Stimulated activated CD8-positive, alpha-beta memory T cell treated with anti-CD3 and anti-CD28 coated beads, Interleukin-15, amount 100 ng/mL, for 4 hours (primary cell): Measurements from ENCODE around the gene HOXC6.

ENCODE experiments used
- DNase-seq, 2 donors: peaks; one replicate each; pipeline ENCODE4 v3.0.0-alpha.2; 2020; ENCODE audit warnings: low read depth in 2 of 2

Gene HOXC6

DNA sequence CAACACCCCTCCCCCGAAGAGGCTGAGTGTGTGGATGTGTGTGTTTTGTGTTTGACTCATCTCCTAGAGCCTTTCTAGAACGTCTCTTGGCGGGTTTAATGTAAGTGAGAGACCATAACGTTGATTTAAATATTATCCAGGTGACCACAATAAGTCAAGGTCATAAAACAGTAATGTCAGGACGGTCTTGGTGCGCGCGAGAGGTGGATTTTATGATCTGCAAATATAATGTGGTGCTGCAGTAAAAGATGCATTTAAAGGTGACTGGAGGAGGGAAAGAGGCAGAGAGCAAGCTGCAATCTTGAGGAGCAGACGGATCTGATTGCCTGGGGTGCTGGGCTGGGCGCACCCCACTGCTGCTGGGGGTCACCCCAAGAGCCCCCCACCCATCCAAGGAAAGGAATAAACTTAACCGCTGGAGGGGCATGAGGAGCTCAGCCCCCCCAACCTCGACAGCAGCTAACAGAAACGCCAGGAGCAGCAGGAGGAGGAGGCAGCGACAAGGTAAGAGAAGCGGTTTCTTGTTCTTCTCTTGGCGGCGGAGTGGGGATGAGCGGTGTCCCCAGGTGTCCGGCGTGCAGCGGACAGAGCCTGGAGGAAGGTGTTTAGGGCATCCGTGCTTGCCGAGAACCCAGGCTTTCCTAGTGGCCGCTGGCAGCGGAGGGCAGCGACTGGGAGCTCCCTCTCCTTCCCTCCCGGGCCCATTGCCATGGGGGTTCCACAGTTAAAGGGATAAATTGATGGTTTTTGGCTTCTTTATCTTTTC is 37.7 kb upstream of the HOXC6 start:
- DNase-seq, result no peak

DNA sequence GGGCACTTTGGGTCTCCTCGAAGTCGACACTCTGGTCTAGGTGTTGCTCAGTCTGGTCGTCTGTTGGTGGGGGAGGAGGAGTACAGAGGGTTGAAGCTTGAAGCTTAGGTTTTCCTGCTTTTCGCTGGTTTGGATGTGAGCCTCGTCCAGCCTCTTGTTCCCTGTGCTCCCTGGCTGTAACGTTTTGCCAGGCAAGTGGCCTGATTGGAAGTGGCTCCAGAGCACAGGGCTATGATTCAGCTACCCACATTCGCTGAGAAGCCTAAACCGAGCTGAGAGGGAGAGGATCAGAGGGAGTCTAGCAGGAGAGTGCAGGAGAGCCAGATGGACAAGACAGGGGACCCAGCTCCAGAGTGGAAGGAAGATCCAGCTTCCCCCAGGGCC is 37.2 kb upstream of the HOXC6 start:
- no peak for DNase-seq

DNA sequence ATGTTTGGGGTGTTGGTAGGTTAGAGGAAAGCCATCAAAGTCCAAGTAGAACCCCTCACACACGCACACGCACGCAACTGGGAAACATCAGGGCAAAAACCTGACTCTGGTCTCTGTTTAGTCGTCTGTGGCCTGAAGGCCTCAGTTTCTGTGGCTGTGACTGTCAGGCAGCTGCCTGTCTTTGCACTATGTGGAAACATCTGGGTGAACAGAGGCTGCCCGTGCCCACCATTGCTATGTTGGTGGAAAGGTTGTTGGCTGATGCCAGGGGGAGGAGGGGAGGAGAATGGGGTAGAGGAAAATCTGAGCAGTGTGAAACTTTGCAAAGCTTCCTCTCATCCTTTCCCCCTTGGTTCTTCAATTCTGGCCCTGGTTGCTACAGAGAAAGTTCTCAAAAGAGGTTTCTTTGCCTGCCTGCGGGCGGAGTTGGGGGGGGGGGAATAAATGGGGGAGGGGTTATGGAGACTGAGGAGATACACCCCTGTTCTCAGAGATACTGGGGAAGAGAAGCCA is 35.8 kb upstream of the HOXC6 start:
- DNase-seq, result no peak

DNA sequence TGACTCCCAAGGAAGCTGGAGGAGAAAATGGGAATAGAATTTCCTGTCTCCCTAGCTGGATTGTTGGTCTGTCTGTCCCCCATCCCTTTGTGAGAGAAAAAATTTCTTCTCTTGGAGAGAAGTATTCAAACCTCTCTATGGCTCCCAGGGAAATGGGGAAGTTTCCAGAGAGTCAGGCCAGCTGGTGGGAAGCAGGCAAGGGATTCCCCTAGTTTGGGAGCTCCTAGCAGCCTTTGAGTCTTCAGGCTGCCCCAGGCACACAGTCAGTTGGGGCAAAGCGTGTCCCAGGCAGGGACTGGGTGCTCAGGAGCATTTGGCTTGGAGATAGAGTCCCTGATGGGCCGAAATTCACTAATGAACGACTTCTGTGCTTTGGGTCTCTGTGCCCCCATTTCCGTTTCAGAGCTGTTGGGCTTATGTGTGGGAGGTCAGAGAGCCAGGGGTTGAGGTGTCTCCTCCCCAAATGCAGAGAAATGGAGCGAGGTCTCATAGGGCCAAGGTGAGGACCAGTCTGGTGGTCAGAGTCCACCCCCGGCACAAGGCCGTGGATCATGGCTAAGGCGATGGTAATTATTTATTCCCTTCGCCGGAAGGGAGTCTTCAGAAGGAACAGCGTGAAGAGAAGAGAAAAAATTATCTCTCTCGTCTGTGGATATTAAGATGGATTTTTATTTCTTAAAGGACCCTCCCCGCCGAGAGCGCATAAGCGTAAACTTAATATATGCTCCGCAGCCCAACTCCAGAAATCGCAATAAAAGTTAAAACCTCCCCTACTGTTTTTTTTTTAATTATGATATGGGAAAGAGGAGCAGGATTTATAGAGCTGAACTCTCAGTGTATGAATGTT is 34.9 kb upstream of the HOXC6 start:
- DNase-seq, result no peak

DNA sequence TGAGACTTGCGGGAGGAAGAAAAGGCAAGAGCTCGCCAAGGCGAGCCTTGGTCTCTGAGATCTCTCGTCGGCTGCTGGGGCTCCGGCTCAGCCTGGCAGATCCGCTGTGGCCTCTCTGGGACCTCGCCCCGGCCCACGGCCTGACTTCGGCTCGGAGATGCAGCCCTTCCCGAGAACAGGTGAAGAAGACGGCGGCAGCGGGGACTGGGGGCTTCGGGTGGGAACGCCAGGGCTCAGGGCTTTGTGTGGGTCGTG is 34.3 kb upstream of the HOXC6 start:
- no peak for DNase-seq

DNA sequence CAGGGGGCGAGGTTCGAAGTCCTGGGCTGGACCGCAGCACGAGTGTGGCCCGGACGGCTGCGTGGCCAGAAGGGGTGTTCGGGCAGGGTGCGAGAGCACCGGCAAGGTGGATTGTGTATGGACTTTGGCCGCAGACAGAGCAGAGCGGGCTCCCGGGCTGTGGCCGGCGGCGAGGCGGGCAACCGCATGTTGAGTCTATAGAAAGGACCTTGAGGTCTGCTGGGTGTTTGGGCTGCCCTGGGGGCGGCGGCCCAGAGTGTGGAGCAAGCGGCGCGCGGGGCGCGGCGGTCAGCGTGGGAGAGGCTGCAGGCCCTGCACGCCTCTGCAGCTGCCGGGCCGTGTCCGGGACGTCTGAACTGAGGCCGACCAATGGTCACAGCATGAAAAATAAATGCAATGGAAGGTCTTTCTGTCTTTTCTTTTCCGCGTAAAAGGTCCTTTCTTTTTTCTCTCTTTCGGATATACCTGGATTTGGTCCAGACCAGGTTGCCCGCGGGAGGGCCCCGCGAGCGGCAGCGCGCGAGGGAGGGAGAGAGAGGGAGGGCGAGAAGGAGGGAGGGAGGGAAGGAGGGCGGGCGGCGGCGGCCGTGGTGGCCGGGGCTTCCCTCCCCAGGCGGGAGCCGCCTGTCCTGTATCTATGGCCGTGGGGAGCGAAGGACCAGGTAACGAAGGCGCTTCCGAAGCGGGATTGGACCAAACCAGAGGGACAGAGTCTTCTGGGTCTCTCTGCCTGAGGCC is 33.8 kb upstream of the HOXC6 start:
- DNase-seq, result no peak

- no peak for DNase-seq
These were observed 33.2 kb upstream of the HOXC6 start for GRCh38 chr12:53995002-53995377.

GRCh38 chr12:53995378-53996239 is 32.6 kb upstream of the HOXC6 start:
- no peak for DNase-seq

DNA sequence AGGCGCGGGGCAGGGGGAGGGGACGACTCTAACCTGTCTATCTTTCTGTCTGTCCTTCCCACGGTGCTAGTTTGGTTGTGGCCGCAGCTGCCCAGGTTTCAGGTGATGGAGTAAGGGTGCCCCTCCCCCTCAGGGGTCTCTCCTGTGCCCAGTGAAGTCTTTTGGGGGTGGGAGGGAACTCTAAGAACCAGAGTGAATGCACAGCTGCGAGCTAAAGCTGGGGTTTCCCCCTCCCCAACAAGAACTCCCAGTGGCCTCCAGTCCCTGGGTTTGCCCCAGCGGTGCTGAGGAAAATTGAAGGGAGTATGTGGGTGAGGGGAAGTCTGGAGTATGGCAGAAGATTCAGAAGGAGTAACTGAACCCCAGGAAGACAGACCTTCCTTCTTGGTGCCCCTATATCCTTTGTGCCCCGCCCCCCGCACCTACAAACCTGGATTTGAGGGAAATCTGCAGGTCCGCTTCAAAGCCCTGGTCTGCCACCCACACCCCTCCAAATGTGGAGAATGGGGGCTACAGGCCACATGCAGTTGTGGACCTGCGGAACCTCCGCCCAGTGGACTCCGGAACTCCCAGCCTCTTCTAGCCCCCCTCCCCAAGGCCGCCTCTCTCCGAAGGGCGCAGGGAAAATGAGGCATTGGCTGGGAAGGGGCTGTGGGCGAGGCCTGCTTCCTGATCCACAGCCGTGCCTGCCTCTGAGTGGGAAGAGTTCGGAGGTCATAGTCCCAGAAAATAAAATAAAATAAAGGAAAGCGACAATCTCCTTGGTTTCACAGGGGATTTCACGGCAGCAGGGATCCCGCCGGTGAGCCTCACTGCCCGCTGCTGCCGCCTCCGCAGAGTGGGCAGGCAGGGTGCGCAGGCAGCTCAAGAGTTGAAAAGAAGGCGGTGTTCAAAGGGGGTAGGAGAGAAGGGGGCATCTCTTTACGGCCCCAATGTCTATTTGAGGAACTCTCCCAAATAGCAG is 31.7 kb upstream of the HOXC6 start:
- DNase-seq, result no peak

DNA sequence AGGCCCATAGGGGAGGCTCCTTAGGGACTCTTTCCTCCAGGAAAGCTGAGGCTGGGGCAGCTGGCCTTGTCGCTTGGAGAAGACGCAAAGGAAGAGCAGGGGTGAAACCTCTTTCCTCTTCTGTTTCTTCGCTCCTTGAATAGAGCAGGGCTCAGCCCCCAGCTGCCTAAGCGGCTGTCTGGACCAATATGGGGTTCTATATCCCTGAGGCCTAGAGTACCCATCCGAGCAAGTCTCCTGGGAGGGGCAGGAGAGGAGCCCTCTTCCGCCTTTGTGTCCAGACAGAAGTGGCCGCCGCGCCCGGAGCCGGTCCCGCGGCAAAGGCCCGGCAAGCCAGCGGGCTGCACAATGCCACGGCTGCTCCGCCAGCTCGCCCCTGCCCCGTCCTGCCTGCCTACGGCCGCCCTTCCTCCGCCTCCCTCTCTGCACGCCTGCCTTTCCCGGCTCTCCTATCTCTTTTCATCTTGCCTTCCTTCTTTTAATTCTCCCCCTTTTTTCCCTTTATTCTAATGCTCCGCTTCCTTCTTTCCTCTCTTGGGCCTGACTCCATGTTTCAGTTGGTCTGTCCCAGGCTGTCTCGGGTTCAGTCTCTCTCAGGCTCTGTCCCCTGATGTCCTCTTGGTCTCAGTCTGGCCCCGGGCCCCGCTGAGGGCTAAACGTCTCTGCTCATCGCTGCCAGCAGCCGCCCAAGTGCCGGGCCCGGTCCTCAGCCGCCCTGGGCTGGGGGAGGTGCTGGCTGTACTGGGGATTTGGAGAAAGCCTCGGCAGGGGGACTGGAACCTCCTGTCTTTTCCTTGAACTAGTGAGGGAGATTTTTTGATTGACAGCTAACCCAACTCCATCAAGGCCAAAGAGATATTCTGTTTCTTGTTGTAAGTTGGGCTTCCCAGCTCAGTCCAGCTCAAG is 30.8 kb upstream of the HOXC6 start:
- DNase-seq, result no peak

- DNase-seq, result no peak
These were observed 29.9 kb upstream of the HOXC6 start for GRCh38 chr12:53998110-53998899.

- no peak for DNase-seq
These were observed 29.4 kb upstream of the HOXC6 start for GRCh38 chr12:53998900-53999236.

- DNase-seq, result no peak
These were observed 28.6 kb upstream of the HOXC6 start for GRCh38 chr12:53999559-54000115.

- no peak for DNase-seq
These were observed 27.8 kb upstream of the HOXC6 start, which contains the start of gene HOXC9 for GRCh38 chr12:54000116-54001114. HOXC9 (plus strand) TSS chr12:54000161; CDS start chr12:54000189, 28 bp downstream.

DNA sequence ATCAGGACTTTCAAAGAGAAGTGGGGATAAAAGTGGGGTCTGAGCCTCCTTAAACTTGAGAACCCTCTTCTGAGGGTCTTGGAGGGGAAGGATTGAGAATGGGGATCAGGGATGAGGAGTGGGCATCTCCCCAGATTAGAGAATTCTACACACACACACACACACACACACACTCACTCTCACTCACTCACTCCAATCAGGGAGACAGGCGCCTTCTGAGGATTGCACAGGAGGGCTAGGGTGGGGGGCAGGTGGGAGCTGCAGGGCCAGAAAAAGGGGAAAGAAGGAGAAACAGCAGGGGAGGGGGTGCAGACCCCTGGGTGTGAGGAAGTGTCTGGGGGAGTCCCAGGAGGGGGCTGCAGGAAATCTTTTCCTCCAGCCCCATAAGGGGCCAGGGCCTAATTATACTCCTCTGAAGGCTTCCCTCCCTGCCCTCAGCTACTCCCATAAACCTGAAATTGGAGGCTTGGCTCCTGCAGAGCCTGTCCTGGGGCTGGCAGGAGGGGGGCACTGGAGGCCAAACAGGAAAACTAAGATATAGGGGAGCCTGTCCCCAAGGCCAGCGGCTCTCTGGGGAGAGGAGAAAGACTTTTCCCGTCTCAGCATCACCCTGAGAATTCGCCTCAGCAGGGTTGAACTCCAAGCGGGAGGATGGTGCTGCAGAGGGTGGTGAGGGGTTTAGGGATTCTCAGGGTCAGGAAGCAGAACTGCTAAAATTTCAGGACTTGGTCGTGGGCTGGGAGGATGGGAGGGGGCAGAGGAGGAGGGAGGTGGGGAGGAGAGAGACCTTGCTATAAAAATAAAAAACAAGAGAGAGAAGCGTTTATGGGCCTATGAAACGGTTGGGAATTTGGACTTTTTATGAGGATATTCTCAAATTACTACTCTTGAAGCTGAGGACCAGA is 26.7 kb upstream of the HOXC6 start:
- DNase-seq, result no peak
